H4 (cell line): ENCODE measurements around the gene TSPAN18. TPM values are rescaled to one million over a fixed set of nuclear protein-coding genes. Genes with fewer than 3 reads are reported as not detected.

Experiments
- DNase-seq: peaks from one replicate; pipeline ENCODE4 v3.0.0-alpha.2; 2015; ENCODE audit warnings: low spot score
- total RNA-seq: library from RNA; depleted of rRNA; stranded (reverse); fragments of >200 nt; shearing (Covaris generic); gene quantifications from 2 replicates; pipeline ENCODE4 v1.2.3, GENCODE V29; 2014

The TSPAN18 gene
- total RNA-seq, 1 experiment from 2014 or later = 0.83 TPM

GRCh38 chr11:44887636-44888035 is 160.9 kb downstream of the TSPAN18 start:
- no peak for DNase-seq

GRCh38 chr11:44889266-44889665 is 162.5 kb downstream of the TSPAN18 start:
- DNase-seq = peak; percentile 54

DNA sequence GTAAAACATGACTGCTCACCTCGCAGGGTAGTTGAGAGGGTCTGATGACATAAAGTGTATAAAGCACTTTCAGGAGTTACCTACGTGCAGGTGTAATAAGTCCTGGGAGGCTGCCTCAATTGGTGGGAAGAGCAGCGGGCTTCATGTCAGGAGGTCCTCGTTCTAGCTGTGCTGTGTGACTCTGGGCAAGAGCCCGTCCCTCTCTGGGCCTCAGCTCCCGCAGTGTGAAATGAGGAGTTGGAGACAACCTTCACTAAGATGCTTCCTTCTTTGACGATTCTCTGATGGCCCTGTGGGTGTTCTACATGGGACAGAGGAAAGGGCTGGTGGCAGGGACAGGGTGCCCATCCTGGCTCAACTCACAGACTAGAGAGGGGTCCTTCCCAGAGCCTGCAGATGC is 166.1 kb downstream of the TSPAN18 start:
- no peak for DNase-seq

DNA sequence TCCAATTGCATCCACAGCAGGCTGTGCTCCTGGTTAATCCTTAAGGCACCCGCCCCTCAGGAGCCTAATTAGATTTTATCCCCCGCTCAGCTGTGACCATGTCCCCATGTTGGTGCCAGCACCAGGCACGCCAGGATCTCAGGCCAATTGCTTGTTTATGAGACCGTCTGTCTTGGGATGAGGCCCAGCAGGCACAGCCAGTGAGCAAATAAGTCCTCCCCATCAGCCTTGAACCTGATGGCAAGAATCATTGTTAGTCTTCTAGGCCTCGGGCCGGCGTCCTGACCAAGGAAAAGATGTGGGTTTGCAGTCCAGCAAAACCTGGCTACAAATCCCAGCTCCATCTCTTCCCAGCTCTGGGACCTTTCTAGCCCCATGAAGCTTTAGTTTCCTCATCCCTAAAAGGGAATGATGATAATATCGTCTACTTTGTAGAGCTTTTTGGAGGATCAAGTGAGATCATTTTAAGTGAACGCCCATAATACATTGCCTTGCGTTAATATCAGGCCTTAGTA is 166.6 kb downstream of the TSPAN18 start:
- DNase-seq = no peak

GRCh38 chr11:44893846-44894617 is 167.3 kb downstream of the TSPAN18 start:
- DNase-seq = peak; percentile 80

DNA sequence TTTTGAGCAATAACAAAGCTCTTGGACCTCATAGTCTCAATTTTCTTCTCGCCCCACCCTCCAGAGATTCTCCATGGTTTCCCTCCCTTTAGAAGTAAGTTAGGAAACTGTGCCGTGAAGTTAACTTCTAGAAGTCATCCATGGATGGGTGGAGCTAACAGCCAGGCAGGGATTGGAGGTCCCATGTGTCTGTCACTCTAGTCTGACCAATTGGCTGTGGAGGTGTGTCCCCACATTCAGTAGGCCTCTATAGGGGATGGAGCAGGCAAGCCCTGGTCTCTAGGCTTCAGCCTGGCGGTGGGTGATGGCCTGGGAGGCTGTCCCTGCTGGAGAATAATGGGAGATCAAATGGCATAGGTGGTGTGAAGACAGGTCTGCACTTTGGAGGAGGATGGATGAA is 173.2 kb downstream of the TSPAN18 start:
- peak; percentile 53 for DNase-seq

DNA sequence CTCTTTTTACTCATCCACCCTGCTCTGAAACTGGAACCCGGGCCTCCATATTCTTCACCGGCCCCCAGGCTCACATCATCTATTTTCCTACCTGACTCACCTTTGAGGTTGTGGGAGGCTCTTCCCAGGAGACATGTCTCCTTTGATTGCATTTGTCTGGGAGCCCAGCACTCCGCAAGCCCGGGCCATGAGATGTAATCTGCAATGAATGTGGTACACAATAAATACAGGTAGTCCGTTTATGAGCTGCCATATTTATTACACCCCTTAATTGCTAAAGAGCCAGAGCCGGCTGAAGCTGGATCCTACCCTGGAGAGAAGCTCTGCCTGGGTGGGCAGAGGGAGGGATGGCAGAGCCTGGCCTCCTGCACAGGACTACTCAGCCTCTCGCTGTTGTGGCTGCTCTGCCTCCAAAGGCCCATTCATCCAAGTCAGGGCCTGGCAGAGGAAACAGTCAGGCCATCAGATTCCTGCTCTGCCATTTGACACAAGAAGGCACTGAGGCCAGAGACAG is 174.4 kb downstream of the TSPAN18 start:
- DNase-seq = no peak

GRCh38 chr11:44901786-44902185 is 175.0 kb downstream of the TSPAN18 start:
- no peak for DNase-seq

- DNase-seq = no peak
These were observed 176.3 kb downstream of the TSPAN18 start for GRCh38 chr11:44903035-44903434.

- DNase-seq = no peak
These were observed 176.8 kb downstream of the TSPAN18 start for GRCh38 chr11:44903518-44903917.

DNA sequence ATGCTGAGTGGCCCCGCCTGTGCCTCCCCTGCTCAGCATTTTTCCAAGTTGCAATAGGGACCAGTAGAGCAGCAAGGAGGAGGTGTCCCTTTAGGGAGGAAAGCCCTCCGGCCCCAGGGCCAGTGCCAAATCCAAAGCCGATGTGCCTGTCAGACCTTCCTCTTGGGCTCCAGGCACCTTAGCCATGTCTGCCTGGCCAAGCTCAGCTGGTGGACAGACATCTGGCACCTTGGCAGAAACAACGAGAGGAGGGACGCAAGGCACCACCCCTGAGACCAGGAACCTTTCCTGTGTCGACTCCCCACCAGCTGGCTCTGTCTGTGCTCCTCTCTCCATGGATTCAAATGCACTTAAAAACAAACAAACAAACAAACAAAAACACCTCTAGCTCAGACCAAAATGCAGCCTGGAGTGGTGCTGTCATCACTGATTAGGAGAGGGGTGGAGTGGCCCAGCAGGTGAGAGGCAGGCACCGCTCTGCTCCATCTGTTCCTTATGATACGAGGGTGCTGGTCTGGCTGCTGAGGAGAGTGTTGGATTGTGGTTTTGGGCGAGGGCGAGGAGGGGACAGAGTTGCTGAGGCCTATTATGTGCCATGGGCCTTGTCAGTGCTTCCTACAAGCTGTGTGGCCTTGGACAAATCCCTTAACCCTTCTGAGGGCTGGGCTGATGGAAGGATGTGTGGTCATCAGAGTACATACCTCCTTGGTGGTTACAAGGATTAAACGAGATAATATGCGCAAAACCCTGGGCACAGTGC is 177.7 kb downstream of the TSPAN18 start:
- DNase-seq = no peak

DNA sequence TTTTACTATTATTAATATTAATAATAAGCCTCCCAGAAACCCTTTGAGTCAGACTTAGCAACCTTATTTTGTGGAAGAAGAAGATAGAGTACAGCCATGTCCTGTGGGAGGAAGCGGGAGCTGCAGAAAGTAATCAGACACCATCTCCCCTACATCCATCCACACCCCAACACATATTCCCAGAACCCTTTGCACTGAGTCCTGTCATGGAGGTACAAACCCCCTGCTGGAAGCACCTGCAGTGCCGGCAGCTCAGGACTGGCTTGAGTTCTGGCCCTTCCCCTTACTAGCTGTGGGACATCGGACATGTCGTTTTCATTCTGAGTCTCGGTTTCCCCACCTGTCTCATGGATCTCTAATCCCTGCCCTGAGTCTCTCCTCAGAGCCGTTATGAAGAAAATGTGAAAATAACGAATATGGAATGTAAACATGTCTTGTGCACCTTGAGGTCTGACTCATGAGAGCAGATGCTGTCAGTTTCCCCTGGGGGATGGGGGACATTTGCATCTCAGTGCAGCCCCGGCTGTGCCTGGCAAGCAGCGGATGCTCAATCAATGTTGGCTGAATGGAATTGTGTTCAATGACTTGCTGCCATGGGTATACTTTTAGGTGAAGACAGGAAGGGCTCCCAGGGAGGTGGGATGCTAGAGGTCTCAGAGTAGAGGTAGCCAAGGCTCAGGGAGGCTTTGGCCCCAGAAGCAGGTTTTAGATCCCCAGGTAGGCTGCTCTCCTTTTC is 178.5 kb downstream of the TSPAN18 start:
- DNase-seq = no peak

- DNase-seq = no peak
These were observed 179.9 kb downstream of the TSPAN18 start for GRCh38 chr11:44906649-44907048.

- DNase-seq = no peak
These were observed 182.8 kb downstream of the TSPAN18 start for GRCh38 chr11:44909557-44909956.

- no peak for DNase-seq
These were observed 183.8 kb downstream of the TSPAN18 start for GRCh38 chr11:44910591-44910990.

DNA sequence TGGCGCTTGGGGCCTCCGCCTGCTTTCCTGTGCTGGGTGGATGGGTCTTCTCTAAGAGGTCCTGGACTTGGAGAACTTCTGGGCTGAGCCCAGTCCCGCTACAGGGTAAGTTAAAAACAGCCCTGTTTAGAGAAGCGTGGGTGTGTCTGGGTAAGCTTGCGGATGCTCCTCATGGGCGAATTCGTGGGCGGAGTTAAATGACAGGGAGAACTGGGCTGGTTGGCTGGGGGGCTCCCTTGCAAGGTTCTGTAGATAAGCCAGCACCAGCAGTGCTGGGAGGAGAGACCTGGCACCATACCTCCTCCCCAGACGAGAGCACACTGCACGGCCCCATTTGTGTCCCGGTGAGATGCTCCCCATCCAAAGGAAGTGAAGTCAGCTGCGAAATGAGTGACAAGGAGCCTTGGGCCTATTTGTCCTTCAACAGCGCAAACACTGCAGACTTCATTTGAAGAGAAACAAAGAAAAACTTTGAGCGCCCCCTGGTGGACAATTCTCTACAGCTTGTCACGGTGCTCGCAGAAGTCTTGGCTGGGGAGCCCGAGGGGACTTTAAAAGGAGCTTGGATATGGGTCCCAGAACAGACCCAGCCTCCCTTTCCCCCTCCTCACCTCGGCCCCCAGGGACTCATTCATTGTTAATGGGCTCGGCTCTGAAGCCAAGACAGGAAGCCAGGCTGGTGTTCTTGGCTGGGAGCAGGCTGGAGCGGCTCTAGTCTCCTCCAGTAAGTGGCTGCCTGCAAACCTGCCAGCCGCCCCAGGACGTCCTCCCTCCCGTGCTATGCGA is 184.5 kb downstream of the TSPAN18 start:
- peak; percentile 66 for DNase-seq

GRCh38 chr11:44912270-44912987 is 185.7 kb downstream of the TSPAN18 start:
- no peak for DNase-seq

DNA sequence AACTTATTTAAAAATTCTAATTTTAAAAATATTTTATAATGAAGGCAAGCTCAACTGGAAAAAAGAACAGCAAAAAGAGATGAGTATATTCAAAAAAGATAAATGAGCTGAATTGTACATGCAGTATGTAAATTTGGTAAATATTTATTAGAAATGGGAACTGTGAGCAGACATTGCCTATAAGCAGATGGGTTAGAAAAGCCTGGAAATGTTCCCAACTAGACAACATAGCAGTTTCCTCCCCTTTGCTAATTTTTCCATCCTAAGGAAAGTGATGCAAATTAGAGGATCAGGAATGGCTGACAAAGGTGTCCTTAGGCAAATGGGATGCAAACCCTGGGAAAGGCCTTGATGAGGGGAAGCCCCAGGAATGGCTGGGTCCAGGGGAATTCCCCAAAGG is 186.7 kb downstream of the TSPAN18 start:
- DNase-seq = no peak

GRCh38 chr11:44914105-44914504 is 187.3 kb downstream of the TSPAN18 start:
- DNase-seq = no peak

DNA sequence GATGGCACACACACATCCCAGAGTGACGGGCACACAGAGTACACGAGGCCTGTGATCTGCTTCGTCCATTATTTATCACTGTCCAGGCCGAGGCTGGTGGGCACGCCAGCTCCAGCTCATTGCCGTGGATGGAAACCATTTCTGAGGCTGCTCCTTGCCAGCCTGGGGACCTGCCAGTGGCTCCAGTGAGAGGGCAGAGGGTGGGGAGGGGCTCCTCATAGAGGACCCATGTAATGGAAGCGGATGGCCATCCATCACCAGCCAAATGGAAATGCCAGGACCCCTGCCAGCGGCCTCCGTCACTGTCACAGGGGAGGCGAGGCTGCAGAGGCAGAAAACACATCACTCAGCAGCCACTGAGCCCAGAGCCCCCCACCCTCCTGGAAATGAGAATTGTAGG is 188.2 kb downstream of the TSPAN18 start:
- no peak for DNase-seq

- DNase-seq = no peak
These were observed 188.9 kb downstream of the TSPAN18 start for GRCh38 chr11:44915621-44916020.
